ENCODE measurements around the gene TEKT2. TPM values are rescaled to one million over a fixed set of nuclear protein-coding genes. Genes with fewer than 3 reads are reported as not detected.

TEKT2 gene
- total RNA-seq, 2 experiments from 2014 or later = 0.22 to 0.33 TPM

- Histone ChIP-seq H3K4me1 (ENCODE audit: insufficient read depth, low read length) (peaks cover 9% of the 10 kb centered on the region), H3K27me3 (ENCODE audit: control insufficient read depth in 1 of 2, insufficient read depth in 2 of 2, low read length in 2 of 2) (peaks cover 21% of the 10 kb centered on the region in 2 experiments), H3K27ac (ENCODE audit: low read depth in 1 of 2, low read length in 2 of 2) (no peak overlapping the region), H3K36me3 (ENCODE audit: insufficient read depth, low read length) (no peaks in the 10 kb centered on the region), H3K4me3 (ENCODE audit: low read length) (no peak overlapping the region), H3K9me3 (ENCODE audit: control insufficient read depth in 1 of 2, insufficient read depth in 1 of 2, low read length in 2 of 2) (peaks cover 0 to 12% of the 10 kb centered on the region in 2 experiments)
- no peak for ATAC-seq (ENCODE audit: poor library complexity)
- Mint-ChIP-seq H3K36me3 (ENCODE audit: low read depth) (no peaks in the 10 kb centered on the region), H3K27me3 (peaks cover 45% of the 10 kb centered on the region), H3K9me3 (no peaks in the 10 kb centered on the region), H3K4me3 (no peak overlapping the region), H3K27ac (no peak overlapping the region), H3K4me1 (ENCODE audit: low read depth) (no peaks in the 10 kb centered on the region)
- intact Hi-C loops (cut with DNase I, micrococcal nuclease) = loop anchor here in 1 of 2 experiments (10.0 kb wide), 2 partner anchors 75 to 1215 kb away; no protein-coding TSS in a partner anchor
- no peak for DNase-seq
- ChIA-PET CTCF (no interaction called here), POLR2A (no interaction called here)
- no peak for TF ChIP-seq CTCF (IDR thresholded peaks at IDR 0.05)
Measured at GRCh38 chr1:36080236-36080635, 3.7 kb upstream of the TEKT2 start.

- Histone ChIP-seq H3K27ac (ENCODE audit: low read depth in 1 of 2, low read length in 2 of 2) (no peak overlapping the region), H3K36me3 (ENCODE audit: insufficient read depth, low read length) (no peaks in the 10 kb centered on the region), H3K4me1 (ENCODE audit: insufficient read depth, low read length) (peaks cover 9% of the 10 kb centered on the region), H3K4me3 (ENCODE audit: low read length) (no peak overlapping the region), H3K27me3 (ENCODE audit: control insufficient read depth in 1 of 2, insufficient read depth in 2 of 2, low read length in 2 of 2) (peaks cover 21 to 23% of the 10 kb centered on the region in 2 experiments), H3K9me3 (ENCODE audit: control insufficient read depth in 1 of 2, insufficient read depth in 1 of 2, low read length in 2 of 2) (peaks cover 0 to 12% of the 10 kb centered on the region in 2 experiments)
- ATAC-seq (ENCODE audit: poor library complexity) (no peak), DNase-seq (no peak)
- Mint-ChIP-seq H3K27me3 (peaks cover 46% of the 10 kb centered on the region), H3K4me3 (no peak overlapping the region), H3K27ac (no peak overlapping the region), H3K4me1 (ENCODE audit: low read depth) (no peaks in the 10 kb centered on the region), H3K36me3 (ENCODE audit: low read depth) (no peaks in the 10 kb centered on the region), H3K9me3 (no peaks in the 10 kb centered on the region)
- POLR2A ChIA-PET = no interaction called here
- CTCF ChIA-PET = no interaction called here
- TF ChIP-seq CTCF (IDR thresholded peaks at IDR 0.05) = no peak
- intact Hi-C loops (cut with DNase I, micrococcal nuclease) = loop anchor here in 1 of 2 experiments (10.0 kb wide), 2 partner anchors 76 to 1216 kb away; no protein-coding TSS in a partner anchor
Measured at GRCh38 chr1:36080801-36081200, 3.1 kb upstream of the TEKT2 start.

- Histone ChIP-seq H3K9me3 (ENCODE audit: control insufficient read depth in 1 of 2, insufficient read depth in 1 of 2, low read length in 2 of 2) (peaks cover 0 to 16% of the 10 kb centered on the region in 2 experiments), H3K4me1 (ENCODE audit: insufficient read depth, low read length) (peaks cover 9% of the 10 kb centered on the region), H3K27ac (ENCODE audit: low read depth in 1 of 2, low read length in 2 of 2) (no peak overlapping the region), H3K36me3 (ENCODE audit: insufficient read depth, low read length) (no peaks in the 10 kb centered on the region), H3K27me3 (ENCODE audit: control insufficient read depth in 1 of 2, insufficient read depth in 2 of 2, low read length in 2 of 2) (peaks cover 21 to 29% of the 10 kb centered on the region in 2 experiments), H3K4me3 (ENCODE audit: low read length) (no peak overlapping the region)
- no peak for TF ChIP-seq CTCF (IDR thresholded peaks at IDR 0.05)
- DNase-seq = no peak
- ATAC-seq (ENCODE audit: poor library complexity) = no peak
- intact Hi-C loops (cut with DNase I, micrococcal nuclease) = loop anchor here in 1 of 2 experiments (10.0 kb wide), 2 partner anchors 77 to 1217 kb away; no protein-coding TSS in a partner anchor
- no peak overlapping the region for H3K4me3 Mint-ChIP-seq
- no peaks in the 10 kb centered on the region for H3K9me3 Mint-ChIP-seq
- no peaks in the 10 kb centered on the region for H3K36me3 Mint-ChIP-seq (ENCODE audit: low read depth)
- H3K27me3 Mint-ChIP-seq = peaks cover 55% of the 10 kb centered on the region
- H3K4me1 Mint-ChIP-seq (ENCODE audit: low read depth) = no peaks in the 10 kb centered on the region
- POLR2A ChIA-PET = no interaction called here
- H3K27ac Mint-ChIP-seq = no peak overlapping the region
- CTCF ChIA-PET = no interaction called here
Measured at GRCh38 chr1:36081926-36082485, 1.9 kb upstream of the TEKT2 start.

All from CD4-positive, alpha-beta T cell (primary cell).